AG04450 (cell line): ENCODE measurements around the gene MEIS2. TPM values are rescaled to one million over a fixed set of nuclear protein-coding genes. Genes with fewer than 3 reads are reported as not detected.

Experiments
- CTCF ChIA-PET: fragments of 300-600, 350-600 bp; formaldehyde crosslinking; extraction: SDS; loops from one replicate; lab custom pipeline; 2022; ENCODE audit warnings: antibody characterized with exemption, inconsistent platforms; lab: Charles Lee
- POLR2A ChIA-PET: fragments of 350-600 bp; formaldehyde crosslinking; extraction: SDS; loops from one replicate; lab custom pipeline; 2021; ENCODE audit warnings: antibody characterized with exemption, inconsistent platforms; lab: Yijun Ruan, JAX
- DNase-seq: peaks from one replicate; pipeline ENCODE4 v3.0.0-alpha.2; 2011; ENCODE audit warnings: low read depth, low spot score
- H3K27ac ChIP-seq: one replicate; pipeline ENCODE4 v1.5.1; 2012; ENCODE audit warnings: low read depth, low read length, control low read depth
- H3K27me3 ChIP-seq: one replicate; pipeline ENCODE4 v1.6.0; 2012; ENCODE audit warnings: low read length; ENCODE audit not compliant: control insufficient read depth, insufficient read depth
- H3K4me3 ChIP-seq: 2 replicates; pipeline ENCODE4 v1.5.1; 2011; ENCODE audit warnings: mild to moderate bottlenecking, low read depth, low read length, control low read depth
- H3K9me3 ChIP-seq: 2 replicates; pipeline ENCODE4 v1.5.1; 2012; ENCODE audit warnings: low read length; ENCODE audit not compliant: control insufficient read depth, insufficient read depth
- CTCF ChIP-seq: IDR thresholded peaks from 2 replicates; pipeline ENCODE4 v1.5.1; 2011; ENCODE audit warnings: low read depth, low read length, control low read depth, inconsistent platforms
- polyA plus RNA-seq: library from polyadenylated mRNA; depleted of rRNA; stranded (reverse); fragments of >200 nt; gene quantifications from 2 replicates; pipeline ENCODE4 v1.2.3, GENCODE V29; 2011

MEIS2 gene
- polyA plus RNA-seq, 1 experiment: 31.7 TPM

GRCh38 chr15:36960947-36961227 is 139.5 kb downstream of the MEIS2 start:
- H3K9me3 ChIP-seq: no peaks in the 10 kb centered on the region
- no peak for DNase-seq
- ChIA-PET CTCF (no interaction called here), POLR2A (no interaction called here)
- H3K27ac ChIP-seq: no peak overlapping the region
- TF ChIP-seq CTCF: no peak
- H3K27me3 ChIP-seq: no peaks in the 10 kb centered on the region
- no peak overlapping the region for H3K4me3 ChIP-seq

DNA sequence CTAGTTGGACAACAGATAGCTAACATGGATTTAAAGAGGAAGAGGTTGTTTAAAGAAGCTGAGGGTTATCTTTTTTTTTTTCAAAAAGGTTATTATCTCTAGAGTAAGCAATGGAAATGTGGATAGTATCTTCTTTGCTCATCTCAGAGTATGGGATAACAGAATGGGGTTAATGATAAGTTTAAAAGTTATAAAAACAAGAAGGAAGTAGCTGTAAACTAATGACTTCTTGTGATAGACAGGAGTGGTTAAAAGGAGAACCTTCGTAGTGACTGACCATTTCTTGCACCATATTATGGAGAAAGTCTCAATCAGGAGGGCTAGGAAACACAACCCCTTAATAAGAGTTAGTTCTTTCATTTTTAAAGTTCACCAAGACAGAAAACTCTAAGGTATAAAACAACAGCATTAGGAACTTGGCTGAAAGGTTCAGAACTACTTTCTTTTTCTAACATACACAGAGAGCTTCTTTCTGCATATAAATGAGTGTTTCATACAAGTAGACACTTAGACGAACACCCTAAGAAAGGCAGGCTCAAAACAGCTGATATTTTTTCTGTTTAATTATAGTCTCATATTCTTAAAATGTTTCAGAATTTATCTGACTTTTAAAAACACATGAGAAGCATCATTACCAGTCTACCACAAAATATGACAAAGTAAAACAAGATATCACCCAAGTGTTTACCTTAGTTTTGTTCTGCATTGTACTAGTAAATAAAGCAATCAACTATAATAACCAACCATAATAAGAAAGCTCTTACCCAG is 140.0 kb downstream of the MEIS2 start:
- TF ChIP-seq CTCF: no peak
- CTCF ChIA-PET: no interaction called here
- H3K27me3 ChIP-seq: no peaks in the 10 kb centered on the region
- POLR2A ChIA-PET: no interaction called here
- no peaks in the 10 kb centered on the region for H3K9me3 ChIP-seq
- no peak overlapping the region for H3K4me3 ChIP-seq
- no peak for DNase-seq
- H3K27ac ChIP-seq: no peak overlapping the region

DNA sequence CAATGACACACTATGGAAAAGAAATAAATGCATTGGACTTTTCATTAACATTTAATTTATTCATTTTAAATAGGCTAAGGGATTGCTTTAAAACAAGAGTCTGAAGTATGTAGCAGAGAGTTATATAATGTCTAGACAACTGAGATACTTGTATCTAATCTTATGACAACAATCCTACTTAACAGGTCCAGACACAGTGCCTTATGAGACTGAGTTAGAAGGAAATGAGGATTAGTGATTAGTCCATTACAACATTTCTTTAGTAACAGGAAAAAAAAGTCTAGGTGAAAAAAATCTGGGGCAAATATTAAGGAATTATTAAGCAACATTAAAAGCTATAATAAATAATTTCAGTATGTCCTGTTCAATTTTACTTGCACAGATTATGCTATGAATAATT is 140.6 kb downstream of the MEIS2 start:
- Histone ChIP-seq H3K4me3 (no peak overlapping the region), H3K27me3 (no peaks in the 10 kb centered on the region), H3K27ac (no peak overlapping the region), H3K9me3 (no peaks in the 10 kb centered on the region)
- ChIA-PET CTCF (no interaction called here), POLR2A (no interaction called here)
- no peak for TF ChIP-seq CTCF
- DNase-seq: no peak

DNA sequence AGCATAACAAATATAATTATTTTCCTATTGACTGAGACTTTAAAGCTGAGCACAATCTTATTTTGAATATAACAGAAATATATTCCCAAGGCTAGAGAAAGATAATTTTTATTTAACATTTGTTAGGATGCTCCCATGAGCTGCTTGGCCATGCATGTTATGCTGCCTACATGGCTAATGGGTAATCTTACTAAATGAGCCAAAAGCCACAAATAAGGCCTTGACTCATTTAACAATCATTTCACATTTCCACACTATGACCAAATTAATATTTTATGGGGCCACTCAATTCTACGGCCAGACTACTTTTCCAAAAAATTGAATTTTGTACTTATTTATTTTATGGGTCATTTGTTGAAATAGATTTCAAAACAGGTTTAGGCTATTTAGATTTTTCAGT is 141.7 kb downstream of the MEIS2 start:
- ChIA-PET CTCF (interaction anchor here (0.8 kb wide), 1 partner anchor 75 kb away, joined by 3 read pairs; no protein-coding TSS in a partner anchor), POLR2A (no interaction called here)
- H3K27ac ChIP-seq: no peak overlapping the region
- no peak for DNase-seq
- no peak for TF ChIP-seq CTCF
- no peak overlapping the region for H3K4me3 ChIP-seq
- no peaks in the 10 kb centered on the region for H3K9me3 ChIP-seq
- H3K27me3 ChIP-seq: no peaks in the 10 kb centered on the region

DNA sequence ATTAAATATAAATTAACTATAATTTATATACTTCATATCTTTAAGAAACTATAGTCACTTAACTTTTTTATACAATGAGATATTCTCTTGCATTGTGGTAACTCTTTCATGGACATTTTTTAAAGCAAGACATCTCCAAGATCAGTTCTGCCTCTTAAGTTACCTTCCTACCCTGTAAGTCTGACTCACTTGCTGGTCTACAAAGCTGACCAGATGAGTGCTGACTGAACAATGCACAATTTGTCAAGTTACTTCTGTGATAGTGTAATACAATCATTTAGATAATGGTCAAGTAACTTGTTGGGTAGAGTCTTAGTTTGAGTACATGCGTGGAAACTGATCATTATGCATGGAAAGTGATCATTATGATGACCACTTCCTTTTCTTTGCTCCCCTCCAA is 145.9 kb downstream of the MEIS2 start:
- ChIA-PET CTCF (no interaction called here), POLR2A (no interaction called here)
- Histone ChIP-seq H3K9me3 (no peaks in the 10 kb centered on the region), H3K27ac (no peak overlapping the region), H3K4me3 (no peak overlapping the region), H3K27me3 (no peaks in the 10 kb centered on the region)
- no peak for DNase-seq
- no peak for TF ChIP-seq CTCF
